ENCODE data around the gene NRG4.

GRCh38 chr15:76011627-76012551 lies at the start of gene NRG4:
- TF ChIP-seq, protein P1, sequence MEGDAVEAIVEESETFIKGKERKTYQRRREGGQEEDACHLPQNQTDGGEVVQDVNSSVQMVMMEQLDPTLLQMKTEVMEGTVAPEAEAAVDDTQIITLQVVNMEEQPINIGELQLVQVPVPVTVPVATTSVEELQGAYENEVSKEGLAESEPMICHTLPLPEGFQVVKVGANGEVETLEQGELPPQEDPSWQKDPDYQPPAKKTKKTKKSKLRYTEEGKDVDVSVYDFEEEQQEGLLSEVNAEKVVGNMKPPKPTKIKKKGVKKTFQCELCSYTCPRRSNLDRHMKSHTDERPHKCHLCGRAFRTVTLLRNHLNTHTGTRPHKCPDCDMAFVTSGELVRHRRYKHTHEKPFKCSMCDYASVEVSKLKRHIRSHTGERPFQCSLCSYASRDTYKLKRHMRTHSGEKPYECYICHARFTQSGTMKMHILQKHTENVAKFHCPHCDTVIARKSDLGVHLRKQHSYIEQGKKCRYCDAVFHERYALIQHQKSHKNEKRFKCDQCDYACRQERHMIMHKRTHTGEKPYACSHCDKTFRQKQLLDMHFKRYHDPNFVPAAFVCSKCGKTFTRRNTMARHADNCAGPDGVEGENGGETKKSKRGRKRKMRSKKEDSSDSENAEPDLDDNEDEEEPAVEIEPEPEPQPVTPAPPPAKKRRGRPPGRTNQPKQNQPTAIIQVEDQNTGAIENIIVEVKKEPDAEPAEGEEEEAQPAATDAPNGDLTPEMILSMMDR (IDR thresholded peaks at IDR 0.05), result no peak
- no peak for TF ChIP-seq POLR2A (IDR thresholded peaks at IDR 0.05)
- TF ChIP-seq POLR2AphosphoS5 (IDR thresholded peaks at IDR 0.05; ENCODE audit: insufficient read depth in 1 of 2, low read depth in 1 of 2), result no peak
